GM12878 (cell line): ENCODE results near the gene FAM110A. TPM values are rescaled to one million over a fixed set of nuclear protein-coding genes. Genes with fewer than 3 reads are reported as not detected.

Experiments
- ATAC-seq: fragments of 200-7000 bp; cut with Tn5 transposase; 3 replicates; pipeline ENCODE4 v1.9.1; 2020; ENCODE audit warnings: mild to moderate bottlenecking, moderate library complexity
- BruUV-seq: library from RNA; stranded (reverse); fragments of 400-500 nt; replicated peaks from 2 replicates; lab custom pipeline; 2021; lab: Mats Ljungman, UMichigan
- CTCF ChIA-PET: fragments of 300-600 bp; sonication (Branson Sonifier 250); formaldehyde crosslinking; extraction: SDS; loops from one replicate; lab custom pipeline; 2021; ENCODE audit warnings: inconsistent platforms; lab: Yijun Ruan, JAX
- POLR2A ChIA-PET: fragments of 350-600 bp; formaldehyde crosslinking; extraction: SDS; loops from one replicate; lab custom pipeline; 2021; ENCODE audit warnings: inconsistent platforms; lab: Charles Lee
- RAD21 ChIA-PET: fragments of 300-600 bp; sonication (Branson Sonifier 250); formaldehyde crosslinking; loops from one replicate; lab custom pipeline; 2023; ENCODE audit warnings: antibody characterized with exemption; ENCODE audit not compliant: unreplicated experiment; lab: Charles Lee
- SMC1A ChIA-PET: fragments of 300-600 bp; sonication (Branson Sonifier 250); formaldehyde crosslinking; loops from one replicate; lab custom pipeline; 2023; ENCODE audit not compliant: unreplicated experiment, uncharacterized antibody; lab: Charles Lee
- DNase-seq: peaks from one replicate; pipeline ENCODE4 v3.0.0-alpha.2; 2011; ENCODE audit warnings: low read depth, low spot score
- FAIRE-seq: peaks from 3 replicates; lab custom pipeline; 2011; peaks lifted over from hg19 to GRCh38; lab: Jason Lieb, UNC
- H2AFZ ChIP-seq: 2 replicates; pipeline ENCODE4 v1.6.0; 2011; ENCODE audit warnings: low read depth, low read length, control low read depth; ENCODE audit not compliant: control insufficient read depth
- H3K27ac ChIP-seq: 2 replicates; pipeline ENCODE4 v1.5.1; 2011; ENCODE audit warnings: control low read depth; ENCODE audit not compliant: control insufficient read depth, insufficient read depth
- H3K27me3 ChIP-seq, 2 experiments: replicated peaks in 1 of 2; 2 replicates each; pipeline versions ENCODE4 v1.6.0 to v1.6.1; 2011; ENCODE audit warnings: low read length in 1 of 2; ENCODE audit not compliant: control insufficient read depth in 2 of 2, insufficient read depth in 2 of 2
- H3K36me3 ChIP-seq, 2 experiments: 2 replicates each; pipeline ENCODE4 v1.5.1; 2011; ENCODE audit warnings: low read length in 1 of 2; ENCODE audit not compliant: control insufficient read depth in 2 of 2, insufficient read depth in 2 of 2
- H3K4me1 ChIP-seq: 2 replicates; pipeline ENCODE4 v1.6.1; 2011; ENCODE audit warnings: mild to moderate bottlenecking, low read length, moderate library complexity, mixed read lengths; ENCODE audit not compliant: control insufficient read depth, insufficient read depth
- H3K4me2 ChIP-seq: 2 replicates; pipeline ENCODE4 v1.6.0; 2011; ENCODE audit warnings: control low read depth; ENCODE audit not compliant: control insufficient read depth, insufficient read depth
- H3K4me3 ChIP-seq: fragments of 200-600 bp; sonication (generic); 2 replicates; pipeline ENCODE4 v1.5.1; 2016
- H3K79me2 ChIP-seq: 2 replicates; pipeline ENCODE4 v1.6.0; 2011; ENCODE audit warnings: low read length; ENCODE audit not compliant: control insufficient read depth, insufficient read depth
- H3K9ac ChIP-seq: 2 replicates; pipeline ENCODE4 v1.8.0; 2011; ENCODE audit warnings: low read length, control low read depth, mixed read lengths; ENCODE audit not compliant: control insufficient read depth, insufficient read depth
- H3K9me3 ChIP-seq: replicated peaks from 3 replicates; pipeline ENCODE4 v1.5.1; 2011; ENCODE audit warnings: mild to moderate bottlenecking, low read length; ENCODE audit not compliant: control insufficient read depth, insufficient read depth
- H4K20me1 ChIP-seq: 2 replicates; pipeline ENCODE4 v1.6.0; 2011; ENCODE audit not compliant: control insufficient read depth, insufficient read depth
- ATF2 ChIP-seq: IDR thresholded peaks from 2 replicates; pipeline ENCODE4 v1.6.1; 2012; ENCODE audit warnings: low read length, inconsistent platforms
- BACH1 ChIP-seq: fragments of 450-650 bp; IDR thresholded peaks from 2 replicates; pipeline ENCODE4 v1.6.1; 2017; ENCODE audit warnings: mild to moderate bottlenecking, borderline replicate concordance
- CHD2 ChIP-seq: IDR thresholded peaks from 2 replicates; pipeline ENCODE4 v1.6.1; 2011; ENCODE audit warnings: low read depth, low read length, improper control_type of control experiment, borderline replicate concordance
- CUX1 ChIP-seq: IDR thresholded peaks from 2 replicates; pipeline ENCODE4 v1.6.1; 2012; ENCODE audit warnings: improper control_type of control experiment, low read depth, low read length; ENCODE audit not compliant: insufficient replicate concordance
- EZH2 ChIP-seq: IDR thresholded peaks from 2 replicates; pipeline ENCODE4 v1.6.1; 2012; ENCODE audit warnings: low read depth, mild to moderate bottlenecking, control low read depth, inconsistent platforms, low read length, borderline replicate concordance; ENCODE audit not compliant: control insufficient read depth
- JUND ChIP-seq: IDR thresholded peaks from 2 replicates; pipeline ENCODE4 v1.6.1; 2012; ENCODE audit warnings: low read depth, mild to moderate bottlenecking, low read length, improper control_type of control experiment, moderate library complexity
- SKIL ChIP-seq: fragments of 450-650 bp; IDR thresholded peaks from 2 replicates; pipeline ENCODE4 v1.6.1; 2017; ENCODE audit warnings: mild to moderate bottlenecking, low read depth, inconsistent platforms; ENCODE audit not compliant: poor library complexity, severe bottlenecking
- USF1 ChIP-seq: IDR thresholded peaks from 2 replicates; pipeline ENCODE4 v1.6.1; 2011; ENCODE audit warnings: borderline replicate concordance, low read depth, mild to moderate bottlenecking, moderate library complexity, mixed read lengths, low read length; ENCODE audit not compliant: insufficient read depth; ENCODE audit errors: extremely low read length
- WRNIP1 ChIP-seq: IDR thresholded peaks from 2 replicates; pipeline ENCODE4 v1.6.1; 2011; ENCODE audit warnings: low read depth, low read length, improper control_type of control experiment, borderline replicate concordance
- YBX1 ChIP-seq: fragments of 450-650 bp; IDR thresholded peaks from 2 replicates; pipeline ENCODE4 v1.6.1; 2016; ENCODE audit warnings: antibody characterized with exemption
- ZNF24 ChIP-seq: fragments of 450-650 bp; IDR thresholded peaks from 2 replicates; pipeline ENCODE4 v1.6.1; 2017; ENCODE audit warnings: antibody characterized with exemption, mild to moderate bottlenecking
- ZNF384 ChIP-seq: IDR thresholded peaks from 2 replicates; pipeline ENCODE4 v1.6.1; 2012; ENCODE audit warnings: low read depth, mild to moderate bottlenecking, low read length, improper control_type of control experiment, borderline replicate concordance
- WGBS: methylation state at CpG from one replicate; pipeline ENCODE4 v1.1.6; 2016; ENCODE audit warnings: low lambda C conversion rate; ENCODE audit not compliant: insufficient replicate concordance, insufficient coverage; ENCODE audit errors: missing lambda C conversion rate; 5-methylcytosine and 5-hydroxymethylcytosine counted together
- in situ Hi-C: fragments of 300-500 bp; cut with MboI; formaldehyde crosslinking; loops from 9 replicates; pipeline ENCODE4 v1.14.3; 2018; ENCODE audit warnings: mixed read lengths
- intact Hi-C: fragments of 100-400 bp; cut with micrococcal nuclease; formaldehyde crosslinking; loops from one replicate; pipeline ENCODE4 v1.14.2; 2022; ENCODE audit not compliant: unreplicated experiment
- polyA plus RNA-seq, 11 experiments: library from polyadenylated mRNA; depleted of rRNA in 4 of 11; unstranded in 6 of 11; stranded (reverse) in 5 of 11; fragments of >200 nt; fragmentation: Nextera tagmentation in 4 of 11; fragmentation: Illumina TruSeq in 1 of 11; extraction: Ambion mirVana in 4 of 11; extraction: Trizol in 1 of 11; gene quantifications; 1 replicate in 1 of 11; 2 replicates in 10 of 11; pipeline versions ENCODE4 v1.2.1 to v1.2.3, GENCODE V29; 2011 to 2016; ENCODE audit warnings: inconsistent platforms in 2 of 11, missing spikeins in 2 of 11, low read depth in 1 of 11
- total RNA-seq, 4 experiments: library from RNA; depleted of rRNA in 3 of 4; stranded (reverse); fragments of >200 nt in 3 of 4; fragmentation: Illumina TruSeq in 1 of 4; extraction: Trizol in 1 of 4; gene quantifications; 2 replicates each; pipeline versions ENCODE4 v1.2.1 to v1.2.3, GENCODE V29; 2013 to 2021

The FAM110A gene
- total and polyA plus RNA-seq, 10 of the 15 experiments (the other 5 are each of a cell fraction or from before 2014, with no cell fraction given) = 1.1 to 14.8 (median 7.4) TPM

GRCh38 chr20:834151-834746, 734 bp downstream of the FAM110A start:
- WGBS = under 1% methylated on average over 17 of the region's 18 CpGs
- Histone ChIP-seq H3K9ac (peak overlapping the region; percentile 86), H3K4me3 (peak overlapping the region; percentile 79), H3K27me3 (no peaks in the 10 kb centered on the region), H3K79me2 (peaks cover 18% of the 10 kb centered on the region), H3K9me3 (no peaks in the 10 kb centered on the region; the same call in 2 of the 3 replicates), H3K4me2 (peak overlapping the region; percentile 78), H3K36me3 (no peaks in the 10 kb centered on the region), H3K27ac (peak overlapping the region; percentile 93), H2AFZ (peak overlapping the region; percentile 92), H3K4me1 (peaks cover 16% of the 10 kb centered on the region), H4K20me1 (no peaks in the 10 kb centered on the region)
- ATAC-seq (no peak; the same call in 1 of the 3 replicates), FAIRE-seq (no peak), DNase-seq (no peak)
- BruUV-seq = TSS peak; percentile 75
- SMC1A ChIA-PET = interaction anchor here (1.3 to 3.3 kb wide), 3 partner anchors 15 to 121 kb away, joined by 3 to 18 read pairs (median 5); no protein-coding TSS in a partner anchor
- RAD21 ChIA-PET = interaction anchor here (1.5 to 2.4 kb wide), 3 partner anchors 9 to 54 kb away, joined by 4 to 16 read pairs (median 10); no protein-coding TSS in a partner anchor
- intact Hi-C loops (no loop called here), in situ Hi-C loops (loop anchor here (5.0 kb wide), 1 partner anchor 283 kb away; the partner anchor contains the start of gene PSMF1)
- POLR2A ChIA-PET = interaction anchor here (1.2 to 1.7 kb wide), 2 partner anchors 10 to 13 kb away, joined by 8 to 13 read pairs; no protein-coding TSS in a partner anchor
- CTCF ChIA-PET = interaction anchor here (0.7 to 3.5 kb wide), 3 partner anchors 39 to 122 kb away, joined by 3 to 27 read pairs (median 4); no protein-coding TSS in a partner anchor
- TF ChIP-seq ATF2 = no peak
- no peak for TF ChIP-seq JUND
- no peak for TF ChIP-seq YBX1
- no peak for TF ChIP-seq CHD2
- no peak for TF ChIP-seq EZH2
- TF ChIP-seq ZNF24 = no peak
- TF ChIP-seq SKIL = no peak
- no peak for TF ChIP-seq USF1
- no peak for TF ChIP-seq CUX1
- TF ChIP-seq ZNF384 = no peak
- no peak for TF ChIP-seq WRNIP1
- no peak for TF ChIP-seq BACH1
